Activated B cell treated with CpG ODN at 0.5 μM for 24 hours (primary cell): ENCODE results near the gene CARNS1. TPM values are rescaled to one million over a fixed set of nuclear protein-coding genes. Genes with fewer than 3 reads are reported as not detected.

Experiments used
- ATAC-seq: fragments of 200-7000 bp; cut with Tn5 transposase; one replicate; pipeline ENCODE4 v1.10.0; 2021; ENCODE audit warnings: low read depth, mild to moderate bottlenecking, moderate library complexity
- CTCF ChIA-PET: fragments of 350-600 bp; sonication (Branson Sonifier 250); formaldehyde crosslinking; loops from one replicate; lab custom pipeline; 2021; ENCODE audit warnings: antibody characterized with exemption; lab: Charles Lee
- POLR2A ChIA-PET: fragments of 350-600 bp; sonication (Branson Sonifier 250); formaldehyde crosslinking; loops from one replicate; lab custom pipeline; 2021; ENCODE audit warnings: antibody characterized with exemption; lab: Charles Lee
- DNase-seq: peaks from one replicate; pipeline ENCODE4 v3.0.0; 2022
- H3K27ac Mint-ChIP-seq: one replicate; pipeline ENCODE4 v1.8.0; 2020; ENCODE audit warnings: mixed read lengths
- H3K27me3 Mint-ChIP-seq: one replicate; pipeline ENCODE4 v1.8.0; 2021; ENCODE audit warnings: mixed read lengths
- H3K36me3 Mint-ChIP-seq: one replicate; pipeline ENCODE4 v1.8.0; 2021; ENCODE audit warnings: low read depth, mixed read lengths
- H3K4me1 Mint-ChIP-seq: one replicate; pipeline ENCODE4 v1.8.0; 2021; ENCODE audit warnings: mixed read lengths
- H3K4me3 Mint-ChIP-seq: one replicate; pipeline ENCODE4 v1.8.0; 2020; ENCODE audit warnings: mild to moderate bottlenecking, mixed read lengths
- H3K9me3 Mint-ChIP-seq: one replicate; pipeline ENCODE4 v1.8.0; 2020; ENCODE audit warnings: mixed read lengths
- CTCF ChIP-seq: fragments of 200-600 bp; IDR thresholded peaks from one replicate; pipeline ENCODE4 v1.8.0; 2022; ENCODE audit warnings: antibody characterized with exemption, mild to moderate bottlenecking
- intact Hi-C: fragments of 100-400 bp; cut with micrococcal nuclease; formaldehyde crosslinking; loops from one replicate; pipeline ENCODE4 v1.15.1; 2024
- total RNA-seq: library from RNA; stranded (reverse); gene quantifications from 2 replicates; pipeline ENCODE4 v1.2.3, GENCODE V29; 2022

The CARNS1 gene
- total RNA-seq, 1 donor from 2014 or later = 6.3 TPM

GRCh38 chr11:67408437-67409200 is 6.9 kb upstream of the CARNS1 start:
- intact Hi-C loops = loop anchor here (1.0 kb wide), 1 partner anchor 20 kb away; the partner anchor contains the start of gene RPS6KB2
- ChIA-PET POLR2A (interaction anchor here (0.7 to 3.5 kb wide), 23 partner anchors 11 to 629 kb away, joined by 3 to 113 read pairs (median 5); partner anchors contain the start of genes AIP, CORO1B, POLD4 and PTPRCAP), CTCF (interaction anchor here (1.1 to 1.3 kb wide), 3 partner anchors 30 to 169 kb away, joined by 3 to 5 read pairs (median 3); partner anchors contain the start of gene PTPRCAP)
- H3K27ac Mint-ChIP-seq = peak overlapping the region; percentile 88
- peaks cover 36% of the 10 kb centered on the region for H3K36me3 Mint-ChIP-seq
- H3K4me1 Mint-ChIP-seq = peaks cover 95% of the 10 kb centered on the region
- no peaks in the 10 kb centered on the region for H3K9me3 Mint-ChIP-seq
- H3K27me3 Mint-ChIP-seq = no peaks in the 10 kb centered on the region
- ATAC-seq (no peak), DNase-seq (no peak)
- TF ChIP-seq CTCF = no peak
- peak overlapping the region; percentile 55 for H3K4me3 Mint-ChIP-seq

- TF ChIP-seq CTCF = no peak
- intact Hi-C loops = loop anchor here (1.0 kb wide), 1 partner anchor 19 kb away; the partner anchor contains the start of gene RPS6KB2
- H3K4me3 Mint-ChIP-seq = peak overlapping the region; percentile 80
- peak overlapping the region; percentile 95 for H3K27ac Mint-ChIP-seq
- ATAC-seq (peak; percentile 63), DNase-seq (peak; percentile 61)
- no peaks in the 10 kb centered on the region for H3K27me3 Mint-ChIP-seq
- POLR2A ChIA-PET = interaction anchor here (0.8 to 3.5 kb wide), 18 partner anchors 10 to 169 kb away, joined by 3 to 113 read pairs (median 5); partner anchors contain the start of genes AIP, POLD4, PTPRCAP and RAD9A
- no peaks in the 10 kb centered on the region for H3K9me3 Mint-ChIP-seq
- peaks cover 93% of the 10 kb centered on the region for H3K4me1 Mint-ChIP-seq
- H3K36me3 Mint-ChIP-seq = peaks cover 33% of the 10 kb centered on the region
- CTCF ChIA-PET = interaction anchor here (1.2 to 1.3 kb wide), 2 partner anchors 29 to 170 kb away, joined by 3 to 5 read pairs; partner anchors contain the start of gene PTPRCAP
These were observed 6.2 kb upstream of the CARNS1 start for GRCh38 chr11:67409261-67409666.

- DNase-seq (no peak), ATAC-seq (peak; percentile 47)
- TF ChIP-seq CTCF = no peak
- POLR2A ChIA-PET = interaction anchor here (1.0 to 13.9 kb wide), 12 partner anchors 7 to 168 kb away, joined by 3 to 404 read pairs (median 7); partner anchors contain the start of genes AIP, POLD4, PPP1CA and PTPRCAP
- H3K4me1 Mint-ChIP-seq = peaks cover 90% of the 10 kb centered on the region
- H3K27me3 Mint-ChIP-seq = no peaks in the 10 kb centered on the region
- H3K36me3 Mint-ChIP-seq = peaks cover 30% of the 10 kb centered on the region
- CTCF ChIA-PET = interaction anchor here (1.3 kb wide), 1 partner anchor 29 kb away, joined by 5 read pairs; the partner anchor contains the start of gene PTPRCAP
- H3K4me3 Mint-ChIP-seq = peak overlapping the region; percentile 80
- H3K9me3 Mint-ChIP-seq = no peaks in the 10 kb centered on the region
- peak overlapping the region; percentile 95 for H3K27ac Mint-ChIP-seq
- intact Hi-C loops = loop anchor here (1.0 kb wide), 2 partner anchors 9 to 18 kb away; partner anchors contain the start of gene RPS6KB2
These were observed 5.6 kb upstream of the CARNS1 start for GRCh38 chr11:67409781-67410368.

- no peak for TF ChIP-seq CTCF
- intact Hi-C loops = loop anchor here (1.0 kb wide), 1 partner anchor 9 kb away; no protein-coding TSS in a partner anchor
- H3K27me3 Mint-ChIP-seq = no peaks in the 10 kb centered on the region
- peaks cover 89% of the 10 kb centered on the region for H3K4me1 Mint-ChIP-seq
- DNase-seq (no peak), ATAC-seq (no peak)
- CTCF ChIA-PET = interaction anchor here (3.2 kb wide), 1 partner anchor 9 kb away, joined by 18 read pairs; the partner anchor contains the start of gene PPP1CA
- no peaks in the 10 kb centered on the region for H3K9me3 Mint-ChIP-seq
- POLR2A ChIA-PET = interaction anchor here (2.5 to 13.9 kb wide), 2 partner anchors 8 to 10 kb away, joined by 22 to 404 read pairs; partner anchors contain the start of genes PPP1CA and TBC1D10C
- H3K4me3 Mint-ChIP-seq = peak overlapping the region; percentile 80
- H3K27ac Mint-ChIP-seq = peak overlapping the region; percentile 95
- peaks cover 27% of the 10 kb centered on the region for H3K36me3 Mint-ChIP-seq
These were observed 5.1 kb upstream of the CARNS1 start for GRCh38 chr11:67410369-67410831.
